ENCODE data around the gene ALS2CL. TPM values are rescaled to one million over a fixed set of nuclear protein-coding genes. Genes with fewer than 3 reads are reported as not detected.
A peak's percentile ranks its signal among the peaks of the same experiment; 100 is the strongest.

ALS2CL gene
- total and polyA plus RNA-seq, 10 of the 15 experiments (the other 5 are each of a cell fraction or from before 2014, with no cell fraction given) = 0.01 to 0.05 TPM; not detected in 8

- TF ChIP-seq USF2 (IDR thresholded peaks at IDR 0.05; ENCODE audit: borderline replicate concordance, low read depth, low read length) (no peak), BHLHE40 (IDR thresholded peaks at IDR 0.05; ENCODE audit: borderline replicate concordance in 1 of 2, low read depth in 2 of 2, low read length in 1 of 2) (no peak), SIN3A (IDR thresholded peaks at IDR 0.05; ENCODE audit: low read depth, low read length) (no peak)
Observed at GRCh38 chr3:46736006-46736872, 42.8 kb upstream of the ALS2CL start (continued).

GRCh38 chr3:46734773-46735172, 41.3 kb upstream of the ALS2CL start:
- intact Hi-C loops (cut with micrococcal nuclease; ENCODE audit: unreplicated experiment) = no loop called here
- no peaks in the 10 kb centered on the region for H3K36me3 ChIP-seq (ENCODE audit: control insufficient read depth in 2 of 2, insufficient read depth in 2 of 2, low read length in 1 of 2)
- no peak overlapping the region for H3K27ac ChIP-seq (ENCODE audit: control insufficient read depth, insufficient read depth)
- no peak overlapping the region for H3K9ac ChIP-seq (ENCODE audit: control insufficient read depth, insufficient read depth, low read length)
- FAIRE-seq (no peak), ATAC-seq (no peak; the same call in 1 of the 3 replicates), DNase-seq (ENCODE audit: low read depth, low spot score) (no peak)
- ChIA-PET POLR2A (interaction anchor here (0.7 kb wide), 1 partner anchor 195 kb away, joined by 4 read pairs; no protein-coding TSS in a partner anchor), RAD21 (ENCODE audit: unreplicated experiment) (no interaction called here), CTCF (no interaction called here), SMC1A (ENCODE audit: uncharacterized antibody, unreplicated experiment) (no interaction called here)
- no peak overlapping the region for H2AFZ ChIP-seq (ENCODE audit: control insufficient read depth, low read depth, low read length)
- TF ChIP-seq TARDBP (IDR thresholded peaks at IDR 0.05; ENCODE audit: borderline replicate concordance) (no peak), KAT2A (conservative IDR thresholded peaks at IDR 0.05; ENCODE audit: control insufficient read depth, low read depth, low read length) (no peak), SUPT20H (IDR thresholded peaks at IDR 0.05; ENCODE audit: borderline replicate concordance, control insufficient read depth, low read depth, low read length) (no peak), MTA2 (IDR thresholded peaks at IDR 0.05; ENCODE audit: low read depth) (no peak), RAD21 (IDR thresholded peaks at IDR 0.05; ENCODE audit: insufficient read depth, low read depth, low read length) (0 out of 2 replicates have a peak, but pooled peaks have one; percentile 17), ATF7 (IDR thresholded peaks at IDR 0.05; ENCODE audit: low read depth) (no peak)
- in situ Hi-C loops (cut with MboI) = no loop called here
- no peak overlapping the region for H3K4me3 ChIP-seq
- BruUV-seq (replicated peaks) = no TSS peak
- WGBS (ENCODE audit: insufficient coverage, insufficient replicate concordance, low lambda C conversion rate, missing lambda C conversion rate) = 14% methylated on average over 4 of the region's 4 CpGs
- H4K20me1 ChIP-seq (ENCODE audit: control insufficient read depth, insufficient read depth) = no peaks in the 10 kb centered on the region
- H3K4me1 ChIP-seq (ENCODE audit: control insufficient read depth, insufficient read depth, low read length) = no peaks in the 10 kb centered on the region
- H3K27me3 ChIP-seq (replicated peaks in 1 of 2; ENCODE audit: control insufficient read depth in 2 of 2, insufficient read depth in 2 of 2, low read length in 1 of 2) = no peaks in the 10 kb centered on the region; a peak in 1 of 4 replicates
- no peak overlapping the region for H3K4me2 ChIP-seq (ENCODE audit: control insufficient read depth, insufficient read depth)
- no peaks in the 10 kb centered on the region for H3K9me3 ChIP-seq (replicated peaks; ENCODE audit: control insufficient read depth, insufficient read depth, low read length)
- H3K79me2 ChIP-seq (ENCODE audit: control insufficient read depth, insufficient read depth, low read length) = no peaks in the 10 kb centered on the region
